SK-N-MC (cell line): Measurements from ENCODE around the gene GMDS.

Experiments
- EZH2 ChIP-seq: fragments of 200-600 bp; sonication (generic); IDR thresholded peaks from one replicate; pipeline ENCODE4 v1.6.1; 2017; ENCODE audit warnings: antibody characterized with exemption
- POLR2AphosphoS5 ChIP-seq: IDR thresholded peaks from 2 replicates; pipeline ENCODE4 v1.6.1; 2012; ENCODE audit warnings: mild to moderate bottlenecking, low read depth, low read length, borderline replicate concordance

DNA sequence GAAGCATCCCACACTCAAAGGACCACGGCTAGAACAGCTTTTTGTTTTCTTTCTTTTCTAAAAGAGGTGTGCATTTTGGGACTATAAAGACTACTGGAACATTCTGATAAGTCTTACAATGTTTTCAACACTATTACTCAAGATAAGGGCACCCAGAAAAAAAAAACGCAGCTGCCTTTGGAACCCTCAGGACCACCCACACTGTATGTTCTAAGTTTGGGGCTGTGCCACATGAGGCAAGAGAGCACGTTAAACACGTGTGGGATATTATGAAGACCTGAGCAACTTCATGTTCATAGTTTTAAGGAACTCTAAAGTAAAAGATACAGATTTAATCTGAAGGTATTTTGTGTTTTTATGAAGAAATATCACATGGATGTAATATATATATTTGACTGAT is 431.1 kb downstream of the GMDS start:
- no peak for TF ChIP-seq POLR2AphosphoS5
- no peak for TF ChIP-seq EZH2
